Activated CD4-positive, alpha-beta T cell treated with anti-CD3 and anti-CD28 coated beads, Interleukin-2, amount 50 U/mL, for 16 hours (primary cell): ENCODE data around the gene XYLT2.

ENCODE experiments used
- DNase-seq: peaks from one replicate; pipeline ENCODE4 v3.0.0-alpha.2; 2020

XYLT2 gene

GRCh38 chr17:50365649-50366393 lies 19.9 kb downstream of the XYLT2 start:
- DNase-seq: no peak

GRCh38 chr17:50367401-50367800 lies 21.5 kb downstream of the XYLT2 start:
- no peak for DNase-seq

- DNase-seq: no peak
Observed at GRCh38 chr17:50370052-50370451, 24.1 kb downstream of the XYLT2 start.

GRCh38 chr17:50371526-50371925 lies 25.6 kb downstream of the XYLT2 start:
- no peak for DNase-seq

GRCh38 chr17:50372222-50372757 lies 26.4 kb downstream of the XYLT2 start:
- no peak for DNase-seq

GRCh38 chr17:50372758-50373556 lies 27.0 kb downstream of the XYLT2 start, which contains the start of the genes EME1 and MRPL27:
EME1 (plus strand) TSS chr17:50373229; CDS start chr17:50375209, 1,980 bp downstream.
MRPL27 (minus strand) TSS chr17:50373184; CDS start chr17:50373170, 14 bp downstream.
- DNase-seq: peak; percentile 94

- no peak for DNase-seq
Observed at GRCh38 chr17:50373705-50374104, 27.8 kb downstream of the XYLT2 start.

GRCh38 chr17:50375858-50376538 lies 30.1 kb downstream of the XYLT2 start:
- DNase-seq: no peak

GRCh38 chr17:50379351-50380132 lies 33.6 kb downstream of the XYLT2 start:
- DNase-seq: no peak

GRCh38 chr17:50380369-50381259 lies 34.7 kb downstream of the XYLT2 start:
- no peak for DNase-seq

- no peak for DNase-seq
Observed at GRCh38 chr17:50381260-50381815, 35.4 kb downstream of the XYLT2 start.

GRCh38 chr17:50381920-50382319 lies 36.0 kb downstream of the XYLT2 start:
- DNase-seq: no peak

GRCh38 chr17:50382931-50383330 lies 37.0 kb downstream of the XYLT2 start:
- no peak for DNase-seq

GRCh38 chr17:50386510-50386909 lies 40.6 kb downstream of the XYLT2 start:
- DNase-seq: no peak

- DNase-seq: no peak
Observed at GRCh38 chr17:50388728-50389127, 42.8 kb downstream of the XYLT2 start.

- no peak for DNase-seq
Observed at GRCh38 chr17:50389534-50389933, 43.6 kb downstream of the XYLT2 start.

- no peak for DNase-seq
Observed at GRCh38 chr17:50392621-50393020, 46.7 kb downstream of the XYLT2 start.

GRCh38 chr17:50393700-50394099 lies 47.8 kb downstream of the XYLT2 start:
- DNase-seq: no peak

GRCh38 chr17:50394711-50395110 lies 48.8 kb downstream of the XYLT2 start:
- DNase-seq: no peak

GRCh38 chr17:50396261-50397110 lies 50.6 kb downstream of the XYLT2 start:
- no peak for DNase-seq
